ENCODE measurements around the gene SPACA9.

SPACA9 gene

GRCh38 chr9:132894346-132894745 lies 15.6 kb downstream of the SPACA9 start:
- no peak for TF ChIP-seq POLR2AphosphoS5 (IDR thresholded peaks at IDR 0.05; ENCODE audit: low read depth, low read length)
- no peak for TF ChIP-seq REST (IDR thresholded peaks at IDR 0.05; ENCODE audit: insufficient read depth in 1 of 2, low read depth in 2 of 2, low read length in 2 of 2)
- no peak for TF ChIP-seq TAF1 (IDR thresholded peaks at IDR 0.05; ENCODE audit: borderline replicate concordance, insufficient read depth, low read length)
- TF ChIP-seq SIN3A (IDR thresholded peaks at IDR 0.05; ENCODE audit: borderline replicate concordance, insufficient read depth, low read length) = no peak
- TF ChIP-seq FOXP2 (optimal IDR thresholded peaks at IDR 0.05; ENCODE audit: borderline replicate concordance, extremely low read depth, extremely low read length, insufficient read depth) = no peak

DNA sequence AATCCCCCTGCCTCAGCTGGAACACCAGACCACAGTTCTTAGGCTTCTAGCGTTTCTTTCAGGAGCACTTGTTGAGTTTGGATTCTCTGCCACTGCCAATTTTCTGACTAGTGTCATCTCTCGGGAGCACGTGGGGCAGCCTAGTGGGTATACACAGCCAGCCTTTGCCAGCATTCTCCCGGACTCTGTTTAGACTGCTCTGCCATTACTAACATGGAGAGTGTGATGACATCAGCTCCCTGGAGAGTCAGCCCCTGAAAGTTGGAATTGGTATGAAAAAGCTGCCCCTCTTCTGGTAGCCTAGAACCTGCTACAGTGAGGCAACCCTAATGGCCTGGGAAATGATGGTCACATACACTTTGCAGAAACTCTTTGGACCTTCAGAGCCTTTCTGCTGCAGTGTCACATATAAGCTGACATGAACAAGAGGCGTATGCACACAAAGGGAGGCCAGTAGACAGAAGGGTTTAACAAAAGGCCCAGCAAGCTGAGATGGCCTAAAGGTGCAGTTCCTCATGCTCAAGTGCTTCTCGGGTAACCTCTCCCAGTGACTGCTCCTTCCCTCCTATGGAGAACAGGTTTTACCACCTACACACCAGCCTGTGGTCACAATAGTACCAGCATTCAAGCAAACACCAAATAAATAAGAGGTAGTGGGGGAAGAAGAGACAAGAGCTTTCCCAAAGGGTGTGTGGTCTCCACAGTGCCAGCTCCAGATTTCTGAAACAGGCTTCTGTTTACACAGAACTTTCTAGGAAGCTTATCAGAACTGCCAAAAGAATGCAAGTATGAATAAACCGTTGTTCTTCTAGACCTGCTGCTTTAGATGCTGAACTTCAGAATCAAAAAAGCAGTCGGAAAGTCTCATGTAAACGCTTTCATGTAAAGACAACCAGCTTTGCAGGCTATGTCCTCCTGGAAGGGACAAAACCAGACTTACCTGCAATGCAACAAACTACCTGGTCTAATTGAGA lies 16.5 kb downstream of the SPACA9 start:
- TF ChIP-seq REST (IDR thresholded peaks at IDR 0.05; ENCODE audit: insufficient read depth in 1 of 2, low read depth in 2 of 2, low read length in 2 of 2) (no peak), POLR2AphosphoS5 (IDR thresholded peaks at IDR 0.05; ENCODE audit: low read depth, low read length) (no peak), TAF1 (IDR thresholded peaks at IDR 0.05; ENCODE audit: borderline replicate concordance, insufficient read depth, low read length) (no peak), FOXP2 (optimal IDR thresholded peaks at IDR 0.05; ENCODE audit: borderline replicate concordance, extremely low read depth, extremely low read length, insufficient read depth) (no peak), SIN3A (IDR thresholded peaks at IDR 0.05; ENCODE audit: borderline replicate concordance, insufficient read depth, low read length) (no peak)

GRCh38 chr9:132896264-132896663 lies 17.6 kb downstream of the SPACA9 start:
- TF ChIP-seq FOXP2 (optimal IDR thresholded peaks at IDR 0.05; ENCODE audit: borderline replicate concordance, extremely low read depth, extremely low read length, insufficient read depth) (no peak), TAF1 (IDR thresholded peaks at IDR 0.05; ENCODE audit: borderline replicate concordance, insufficient read depth, low read length) (no peak), SIN3A (IDR thresholded peaks at IDR 0.05; ENCODE audit: borderline replicate concordance, insufficient read depth, low read length) (no peak), REST (IDR thresholded peaks at IDR 0.05; ENCODE audit: insufficient read depth in 1 of 2, low read depth in 2 of 2, low read length in 2 of 2) (no peak), POLR2AphosphoS5 (IDR thresholded peaks at IDR 0.05; ENCODE audit: low read depth, low read length) (no peak)

DNA sequence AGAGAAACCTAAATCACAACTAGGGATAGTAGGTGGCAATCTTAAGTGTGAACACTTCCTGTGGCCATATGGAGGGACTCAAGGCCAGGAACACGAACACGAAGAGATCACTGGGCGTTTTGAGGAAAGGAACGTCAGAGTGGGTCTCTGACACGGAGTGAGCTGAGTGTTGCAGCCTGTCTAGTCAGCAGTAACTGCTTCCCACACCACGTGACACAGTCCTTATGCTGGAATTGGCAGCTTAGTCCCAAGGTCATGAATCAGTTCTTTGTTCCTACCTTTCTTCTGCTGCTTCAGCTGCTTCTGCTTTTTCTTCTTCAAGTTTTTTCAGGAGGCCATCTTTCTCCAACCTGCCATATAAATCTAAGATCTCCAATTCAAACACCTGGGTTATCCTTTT lies 18.2 kb downstream of the SPACA9 start:
- TF ChIP-seq SIN3A (IDR thresholded peaks at IDR 0.05; ENCODE audit: borderline replicate concordance, insufficient read depth, low read length) (no peak), REST (IDR thresholded peaks at IDR 0.05; ENCODE audit: insufficient read depth in 1 of 2, low read depth in 2 of 2, low read length in 2 of 2) (no peak), POLR2AphosphoS5 (IDR thresholded peaks at IDR 0.05; ENCODE audit: low read depth, low read length) (no peak), FOXP2 (optimal IDR thresholded peaks at IDR 0.05; ENCODE audit: borderline replicate concordance, extremely low read depth, extremely low read length, insufficient read depth) (no peak), TAF1 (IDR thresholded peaks at IDR 0.05; ENCODE audit: borderline replicate concordance, insufficient read depth, low read length) (no peak)
